Omental fat pad (tissue), 4 donors: ENCODE results near the gene PHYKPL. TPM values are rescaled to one million over a fixed set of nuclear protein-coding genes. Genes with fewer than 3 reads are reported as not detected.

Source experiments
- ATAC-seq: fragments of 150-250 bp; one replicate; pipeline ENCODE4 v1.9.1; 2016; ENCODE audit warnings: mild to moderate bottlenecking, moderate library complexity; ENCODE audit not compliant: low FRiP score
- DNase-seq: peaks from one replicate; pipeline ENCODE4 v3.0.0-alpha.2; 2019; ENCODE audit warnings: low spot score
- total RNA-seq, 4 donors: library from RNA; depleted of rRNA; stranded (reverse); fragments of >200 nt; gene quantifications; one replicate each; pipeline ENCODE4 v1.1.0, GENCODE V29; 2016
- TF ChIP-seq, protein P1 (sequence below), 3 donors: fragments of 450-650 bp; IDR thresholded peaks; one replicate each; pipeline ENCODE4 v1.5.1; 2016 to 2017; ENCODE audit warnings: antibody characterized with exemption in 3 of 3, mild to moderate bottlenecking in 3 of 3, moderate library complexity in 2 of 3

PHYKPL gene
- 100 to 1,000 TPM in 1 of 4 donors, 10 to 100 TPM in 3; 62.3 to 104 (median 82.0) TPM for total RNA-seq

DNA sequence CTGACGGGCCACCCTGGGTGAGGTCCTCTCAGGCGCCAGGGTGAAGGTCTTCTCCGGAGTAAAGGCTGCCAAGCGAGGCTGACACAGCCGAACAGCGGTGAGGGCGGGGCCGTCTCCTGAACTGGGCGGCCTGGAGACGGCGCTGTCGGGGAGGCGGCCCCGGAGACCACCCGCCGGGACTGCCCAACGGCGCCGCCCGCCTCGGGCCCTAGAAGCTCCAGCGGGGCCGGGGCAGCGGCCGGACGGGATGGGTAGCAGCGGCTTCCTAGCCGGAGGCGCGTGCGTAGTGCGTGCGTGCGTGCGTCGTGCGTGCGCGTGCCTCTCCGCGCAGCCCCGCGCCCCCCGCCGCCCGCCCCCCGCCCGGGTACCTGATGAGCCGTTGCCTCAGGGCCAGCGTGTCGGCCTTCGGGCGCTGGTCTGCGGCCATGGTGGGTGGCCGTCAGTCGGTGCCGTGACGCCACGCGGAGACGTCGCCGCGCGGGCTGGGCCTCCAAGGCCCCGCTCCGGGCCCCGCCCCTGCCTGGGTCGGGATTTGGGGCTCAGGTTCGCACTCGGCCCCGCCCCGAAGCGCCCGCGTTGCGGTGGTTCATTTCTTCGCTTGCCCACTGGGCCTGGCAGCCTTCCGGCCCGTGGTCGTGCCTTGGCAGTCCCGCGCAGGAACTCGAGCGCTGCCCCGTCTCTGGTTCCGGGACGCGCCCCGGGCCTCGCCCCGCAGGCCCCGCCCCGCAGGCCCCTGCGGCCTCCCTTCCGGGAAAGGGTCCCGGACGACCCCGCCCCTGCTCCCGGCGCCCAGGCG is at the start of gene PHYKPL:
Gene PHYKPL, minus strand, starts transcription at position 679 of the 796 bp plus-strand sequence. Its CDS starts 252 bp downstream, at position 427.
- TF ChIP-seq, protein P1, sequence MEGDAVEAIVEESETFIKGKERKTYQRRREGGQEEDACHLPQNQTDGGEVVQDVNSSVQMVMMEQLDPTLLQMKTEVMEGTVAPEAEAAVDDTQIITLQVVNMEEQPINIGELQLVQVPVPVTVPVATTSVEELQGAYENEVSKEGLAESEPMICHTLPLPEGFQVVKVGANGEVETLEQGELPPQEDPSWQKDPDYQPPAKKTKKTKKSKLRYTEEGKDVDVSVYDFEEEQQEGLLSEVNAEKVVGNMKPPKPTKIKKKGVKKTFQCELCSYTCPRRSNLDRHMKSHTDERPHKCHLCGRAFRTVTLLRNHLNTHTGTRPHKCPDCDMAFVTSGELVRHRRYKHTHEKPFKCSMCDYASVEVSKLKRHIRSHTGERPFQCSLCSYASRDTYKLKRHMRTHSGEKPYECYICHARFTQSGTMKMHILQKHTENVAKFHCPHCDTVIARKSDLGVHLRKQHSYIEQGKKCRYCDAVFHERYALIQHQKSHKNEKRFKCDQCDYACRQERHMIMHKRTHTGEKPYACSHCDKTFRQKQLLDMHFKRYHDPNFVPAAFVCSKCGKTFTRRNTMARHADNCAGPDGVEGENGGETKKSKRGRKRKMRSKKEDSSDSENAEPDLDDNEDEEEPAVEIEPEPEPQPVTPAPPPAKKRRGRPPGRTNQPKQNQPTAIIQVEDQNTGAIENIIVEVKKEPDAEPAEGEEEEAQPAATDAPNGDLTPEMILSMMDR (IDR thresholded peaks at IDR 0.05): no peak
- ATAC-seq (peak; percentile 67), DNase-seq (no peak)

GRCh38 chr5:178282391-178282790 is 49.8 kb upstream of the PHYKPL start:
- TF ChIP-seq, protein P1 (IDR thresholded peaks at IDR 0.05): no peak
- ATAC-seq (no peak), DNase-seq (no peak)

DNA sequence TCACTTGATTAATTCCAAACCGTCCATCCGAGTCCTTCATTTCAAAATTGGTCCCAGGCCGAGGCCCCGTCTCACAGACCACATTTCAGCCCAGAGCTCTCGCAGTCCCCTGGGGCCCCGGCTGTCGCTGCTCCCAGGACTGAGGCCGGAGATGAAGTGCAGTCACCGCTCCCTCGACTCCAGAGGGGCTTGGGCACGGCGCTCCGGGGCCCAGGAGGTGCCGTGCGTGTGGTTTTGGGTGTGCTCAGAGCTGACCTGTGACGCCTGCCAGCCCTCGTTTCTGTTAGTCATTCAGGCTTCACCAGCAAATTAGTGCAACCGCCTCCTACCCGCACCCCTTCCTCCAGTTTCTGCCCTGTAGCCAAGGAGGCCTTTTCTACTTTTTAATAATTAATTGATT is 48.7 kb upstream of the PHYKPL start:
- DNase-seq: no peak
- no peak for ATAC-seq
- TF ChIP-seq, protein P1 (IDR thresholded peaks at IDR 0.05): no peak

- TF ChIP-seq, protein P1 (IDR thresholded peaks at IDR 0.05): no peak
- no peak for ATAC-seq
- no peak for DNase-seq
Observed at GRCh38 chr5:178280631-178281030, 48.0 kb upstream of the PHYKPL start.

GRCh38 chr5:178279723-178280438 is 47.3 kb upstream of the PHYKPL start:
- TF ChIP-seq, protein P1 (IDR thresholded peaks at IDR 0.05): peak in 1 of 3 donors; percentile 38
- peak; percentile 69 for DNase-seq
- peak; percentile 70 for ATAC-seq

GRCh38 chr5:178279026-178279722 is 46.6 kb upstream of the PHYKPL start:
- TF ChIP-seq, protein P1 (IDR thresholded peaks at IDR 0.05): no peak
- ATAC-seq: no peak
- no peak for DNase-seq
